SKM-1 (cell line): ENCODE data around the gene SPAG8.

ENCODE experiments used
- DNase-seq: peaks from one replicate; lab custom pipeline; 2025; ENCODE audit not compliant: unreplicated experiment; lab: John Stamatoyannopoulos, UW

Gene SPAG8

DNA sequence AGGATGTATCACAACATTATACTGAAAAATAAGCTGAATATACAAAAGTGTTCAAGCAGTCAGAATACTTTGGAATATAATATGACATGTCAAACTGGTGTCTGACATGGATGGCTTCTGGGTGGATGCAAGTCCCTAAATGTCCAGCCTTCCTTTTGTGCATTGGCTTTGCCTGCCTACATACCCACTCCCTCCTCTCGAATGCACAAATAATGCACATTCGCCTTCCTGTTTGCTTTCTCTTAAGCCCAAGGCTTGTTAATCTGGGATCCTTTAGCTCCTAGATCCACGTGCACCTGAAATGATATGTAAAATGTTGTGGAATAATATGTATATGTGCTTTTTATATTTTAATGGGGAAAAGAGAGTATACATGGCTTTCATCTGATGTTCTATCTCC, 33.6 kb downstream of the SPAG8 start:
- DNase-seq, result no peak

DNA sequence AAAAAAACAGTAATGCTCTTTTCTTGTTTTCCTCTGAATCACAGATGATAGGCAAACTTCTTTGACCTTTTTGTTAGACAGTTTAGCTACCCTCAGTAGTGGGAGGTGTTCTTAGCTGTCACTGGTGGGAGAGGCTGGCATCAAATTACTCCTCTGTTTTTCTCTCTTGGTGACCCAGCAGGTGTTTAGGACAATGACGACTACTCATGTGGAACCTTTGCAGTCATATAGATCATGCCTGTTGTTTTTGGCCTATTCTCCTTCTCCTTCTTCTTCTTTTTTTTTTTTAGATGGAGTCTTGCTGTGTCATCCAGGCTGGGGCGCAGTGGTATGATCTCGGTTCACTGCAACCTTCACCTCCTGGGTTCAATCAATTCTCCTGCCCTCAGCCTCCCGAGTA, 36.0 kb downstream of the SPAG8 start:
- no peak for DNase-seq

DNA sequence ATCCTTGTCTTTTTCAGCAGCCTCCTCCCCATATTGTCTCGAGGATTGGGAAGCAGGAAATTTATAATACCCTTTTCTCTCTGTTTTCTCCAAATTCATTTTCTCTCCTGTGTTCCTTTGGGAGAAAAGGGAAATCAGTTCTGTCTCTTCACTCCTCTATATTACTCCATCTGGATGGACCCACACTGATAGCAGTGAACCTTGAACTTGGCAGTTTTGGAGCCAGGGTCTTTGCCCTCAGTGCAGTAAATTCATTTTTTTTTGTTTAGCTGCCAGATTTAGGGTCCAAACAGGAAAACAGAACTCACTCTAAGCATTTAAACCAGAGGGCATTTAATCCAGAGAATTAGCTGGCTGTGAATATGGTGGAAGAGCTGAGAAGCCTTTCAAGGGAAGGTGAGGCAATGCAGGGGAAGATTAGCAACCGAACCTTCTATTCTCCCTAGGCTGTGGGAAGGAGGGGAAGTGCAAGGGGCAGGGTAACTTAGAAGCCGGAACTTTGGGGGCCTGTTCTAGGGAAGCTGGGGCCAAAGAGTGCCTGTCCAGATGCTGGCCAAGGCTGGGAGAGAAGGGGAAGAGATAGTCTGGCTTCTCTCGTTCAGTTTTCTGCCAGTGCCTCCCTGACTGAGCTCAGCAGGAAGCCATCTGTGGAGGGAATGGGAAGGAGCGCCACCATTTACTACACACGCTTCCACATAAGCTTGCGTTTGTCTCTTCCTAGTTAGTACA, 37.0 kb downstream of the SPAG8 start:
- DNase-seq, result peak; percentile 49

DNA sequence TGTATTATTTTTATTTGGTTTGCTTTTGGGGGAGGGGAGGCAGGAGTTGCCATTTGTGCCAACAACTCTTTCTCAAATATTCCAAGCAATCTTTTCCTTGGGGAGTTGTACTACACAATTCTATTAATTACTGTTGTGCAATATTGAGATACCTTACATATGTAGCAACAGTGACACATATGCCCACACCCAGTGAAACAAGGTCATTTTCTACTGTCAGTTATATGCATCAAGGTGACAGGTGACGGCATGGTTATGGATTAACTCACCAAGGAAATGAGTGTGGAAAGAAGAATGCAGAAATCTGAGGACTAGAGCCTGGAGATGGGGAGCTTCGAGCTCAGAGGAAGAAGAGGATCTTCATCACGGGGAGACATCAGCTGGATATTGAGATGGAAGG, 40.1 kb downstream of the SPAG8 start:
- DNase-seq, result no peak

DNA sequence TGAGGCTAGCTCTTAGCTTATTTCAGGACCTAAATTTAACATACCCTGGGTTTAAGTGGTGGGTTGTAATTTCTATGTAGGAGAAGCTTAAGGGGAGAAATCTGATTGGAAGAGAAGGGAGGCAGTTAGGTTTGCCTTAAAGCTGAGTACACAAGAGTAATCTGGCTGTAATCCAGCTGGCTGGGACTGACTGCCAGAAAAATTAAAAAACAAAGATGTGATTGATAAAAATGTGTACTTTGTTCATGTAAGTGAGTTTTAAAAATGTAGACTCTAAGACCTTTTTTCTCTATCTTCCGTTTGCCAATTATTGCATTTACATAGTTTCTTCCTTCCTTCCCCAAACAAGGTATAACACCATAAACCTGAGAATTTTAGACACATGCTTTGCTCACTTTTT, 40.5 kb downstream of the SPAG8 start:
- no peak for DNase-seq

DNA sequence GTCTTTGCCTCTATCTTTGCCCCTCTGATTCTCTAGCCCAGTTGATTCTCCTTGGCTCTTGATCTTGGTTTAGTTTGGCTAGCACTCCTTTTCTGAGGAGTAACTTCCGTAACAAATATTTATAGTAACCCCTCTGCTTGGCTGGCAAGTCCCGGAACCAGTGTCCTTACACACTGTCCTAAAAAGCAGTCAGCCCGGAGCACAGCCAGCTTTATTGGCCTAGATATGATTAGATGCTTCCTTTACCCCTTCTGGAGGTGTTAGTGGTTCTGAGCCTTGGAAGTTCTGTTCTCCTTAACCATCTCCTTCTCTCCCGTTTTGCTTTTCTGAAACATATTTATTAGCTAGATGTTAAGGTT, 41.0 kb downstream of the SPAG8 start:
- no peak for DNase-seq

DNA sequence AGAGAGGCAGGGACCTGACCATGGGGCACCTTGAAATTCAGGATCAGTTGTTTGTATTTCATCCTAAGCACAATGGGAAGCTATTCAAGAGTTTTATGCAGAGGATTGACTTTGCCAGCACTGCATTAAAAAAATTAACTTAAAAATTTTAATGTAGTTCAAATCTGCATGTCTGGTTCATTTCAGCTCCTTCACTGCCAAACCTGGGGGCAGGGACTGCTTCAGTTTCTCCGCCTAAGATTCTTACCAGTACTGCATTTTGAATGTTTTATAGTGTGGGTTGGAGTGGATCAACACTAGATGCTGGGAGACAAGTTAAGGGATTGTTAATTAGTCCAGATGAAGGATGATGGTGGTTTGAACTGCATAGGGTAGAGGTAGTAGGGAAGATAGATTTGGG, 42.3 kb downstream of the SPAG8 start:
- DNase-seq, result no peak

DNA sequence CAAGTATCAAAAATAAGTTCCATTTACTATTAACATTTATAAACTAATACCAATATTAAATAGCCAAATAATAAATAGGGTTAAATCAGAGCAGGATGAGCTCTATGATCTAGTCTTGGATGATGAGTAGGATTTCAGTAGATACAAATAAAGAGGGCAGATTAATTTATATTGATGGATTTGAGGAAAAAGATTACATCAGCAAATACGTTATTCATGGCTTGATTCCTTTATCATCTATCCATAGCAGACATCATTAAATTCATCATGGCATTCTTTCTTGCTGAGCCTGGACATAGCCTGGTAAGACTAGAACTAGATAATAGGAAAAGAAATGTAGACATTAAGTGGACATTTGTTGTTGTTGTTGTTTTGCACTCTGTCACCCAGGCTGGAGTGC, 44.6 kb downstream of the SPAG8 start:
- no peak for DNase-seq

DNA sequence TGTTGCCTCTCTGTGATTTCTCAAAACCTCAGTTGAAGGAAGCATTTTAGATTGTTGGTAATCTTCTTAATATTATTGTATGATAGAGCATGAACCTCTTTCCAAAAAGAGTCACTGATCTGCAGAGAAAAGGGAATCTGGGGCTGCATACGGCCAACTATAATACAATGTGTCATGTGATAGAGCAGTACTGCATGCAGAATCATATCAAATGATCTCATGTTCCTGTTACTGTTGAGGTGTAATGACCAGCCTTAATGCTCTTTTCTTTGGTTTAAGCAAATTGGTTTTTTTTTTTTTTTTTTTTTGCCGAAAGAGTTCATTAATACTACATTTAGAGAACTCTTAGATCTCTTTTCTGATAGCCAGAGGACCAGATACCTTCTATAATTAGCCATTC, 45.1 kb downstream of the SPAG8 start:
- DNase-seq, result no peak

DNA sequence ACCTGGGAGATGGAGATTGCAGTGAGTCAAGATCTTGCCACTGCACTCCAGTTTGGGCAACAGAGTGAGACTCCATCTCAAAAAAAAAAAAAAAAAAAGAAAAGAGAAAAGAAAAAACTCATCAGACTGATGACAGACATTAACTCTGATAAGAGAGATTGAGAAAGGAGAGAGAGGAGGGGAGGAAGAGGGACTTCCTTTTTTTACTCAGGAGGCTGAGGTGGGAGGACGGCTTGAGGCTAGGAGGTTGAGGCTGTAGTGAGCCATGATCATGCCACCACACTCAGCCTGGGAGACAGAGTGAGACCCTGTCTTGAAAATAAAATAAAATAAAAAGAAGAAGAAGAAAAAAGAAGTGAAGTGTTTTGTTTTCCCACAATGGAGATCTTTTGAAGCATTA, 48.3 kb downstream of the SPAG8 start:
- DNase-seq, result no peak

DNA sequence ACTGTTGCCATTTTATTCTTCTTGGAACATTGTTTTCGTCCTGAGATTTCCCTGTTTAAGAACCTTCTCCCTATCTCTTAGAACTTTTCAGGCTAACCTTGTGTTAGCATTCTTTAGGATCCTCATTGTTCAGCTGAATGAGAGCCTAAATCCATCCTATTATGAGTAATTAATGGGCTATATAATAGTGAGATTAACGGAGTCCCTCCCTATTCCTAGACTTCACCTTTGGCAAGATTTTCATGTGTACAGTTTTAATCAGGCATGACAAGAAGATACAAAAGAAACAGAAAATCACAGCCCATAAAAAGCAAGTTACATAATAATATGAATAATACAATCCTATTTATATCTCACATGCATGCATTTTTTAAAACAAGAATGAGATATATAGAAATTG, 48.9 kb downstream of the SPAG8 start:
- no peak for DNase-seq

DNA sequence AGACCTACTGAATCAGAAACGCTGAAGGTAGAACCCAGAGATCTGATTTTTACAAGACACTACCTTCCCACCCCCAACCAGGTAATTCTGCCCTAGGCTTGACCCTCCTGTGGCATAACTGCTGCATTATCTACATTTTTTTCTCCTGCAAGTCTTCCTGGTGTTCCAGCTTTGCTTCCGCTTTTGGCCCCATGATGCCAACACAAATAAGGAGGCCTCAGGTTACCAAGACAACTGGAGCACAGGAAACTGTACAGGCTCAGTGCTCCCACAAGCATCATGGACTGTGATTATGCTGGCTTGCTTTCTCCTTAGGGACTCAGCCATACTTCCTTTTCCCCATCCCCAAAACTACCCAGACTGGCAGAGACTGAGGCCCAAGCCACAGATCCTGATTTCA, 51.4 kb downstream of the SPAG8 start:
- no peak for DNase-seq

DNA sequence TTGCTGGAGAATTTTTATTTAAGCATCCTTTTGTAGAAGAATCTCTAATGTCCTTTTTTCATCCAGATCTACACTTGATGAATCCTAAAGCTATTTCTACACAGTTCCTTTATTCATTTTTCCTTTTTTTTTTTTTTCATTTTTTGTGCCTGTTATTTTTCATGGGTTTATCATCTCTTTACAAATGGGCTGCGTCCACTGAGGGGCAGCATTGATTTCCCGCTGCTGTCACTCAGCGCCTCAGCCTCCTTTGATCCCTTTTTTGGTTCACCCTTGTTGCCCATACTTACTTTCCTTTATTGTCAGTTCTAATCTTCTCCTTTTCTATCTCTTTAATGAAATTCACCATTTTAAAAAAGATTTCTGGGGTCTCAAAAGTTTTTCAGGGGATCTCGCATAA, 52.3 kb downstream of the SPAG8 start:
- no peak for DNase-seq
